ENCODE data around the gene FGF1. TPM values are rescaled to one million over a fixed set of nuclear protein-coding genes. Genes with fewer than 3 reads are reported as not detected.

The FGF1 gene
- total RNA-seq, 1 donor from 2014 or later: not detected

GRCh38 chr5:142700566-142700965 lies 14.7 kb upstream of the FGF1 start:
- Histone ChIP-seq H3K27me3 (no peaks in the 10 kb centered on the region), H3K9ac (no peak overlapping the region), H3K4me3 (no peak overlapping the region), H3K27ac (no peak overlapping the region), H2AFZ (replicated peaks) (no peak overlapping the region), H3F3A (ENCODE audit: low read depth) (peaks cover 4% of the 10 kb centered on the region), H3K79me2 (ENCODE audit: low read depth) (no peaks in the 10 kb centered on the region), H3K4me1 (peaks cover 9% of the 10 kb centered on the region), H3K4me2 (no peak overlapping the region), H3K36me3 (peaks cover 6% of the 10 kb centered on the region), H4K20me1 (ENCODE audit: low read depth) (no peaks in the 10 kb centered on the region), H3K9me3 (ENCODE audit: low read depth) (no peaks in the 10 kb centered on the region)
- H3K9me3 Mint-ChIP-seq: no peaks in the 10 kb centered on the region
- no peaks in the 10 kb centered on the region for H3K27me3 Mint-ChIP-seq (ENCODE audit: insufficient read depth, low read depth)
- TF ChIP-seq CTCF (IDR thresholded peaks at IDR 0.05): no peak
- TF ChIP-seq EZH2 (IDR thresholded peaks at IDR 0.05): no peak
- TF ChIP-seq EZH2phosphoT487 (IDR thresholded peaks at IDR 0.05): no peak
- H3K36me3 Mint-ChIP-seq: no peaks in the 10 kb centered on the region
- DNase-seq (ENCODE audit: low spot score): no peak
- peaks cover 6% of the 10 kb centered on the region for H3K4me1 Mint-ChIP-seq
- no peak overlapping the region for H3K27ac Mint-ChIP-seq
- no peak overlapping the region for H3K4me3 Mint-ChIP-seq

GRCh38 chr5:142699184-142699720 lies 13.4 kb upstream of the FGF1 start:
- no peaks in the 10 kb centered on the region for H3K9me3 Mint-ChIP-seq
- no peak overlapping the region for H3K4me3 Mint-ChIP-seq

GRCh38 chr5:142698447-142699183 lies 12.7 kb upstream of the FGF1 start:
- no peak overlapping the region for H3K4me3 Mint-ChIP-seq
- Histone ChIP-seq H3K27ac (no peak overlapping the region), H3K79me2 (ENCODE audit: low read depth) (no peaks in the 10 kb centered on the region), H3K4me3 (no peak overlapping the region), H4K20me1 (ENCODE audit: low read depth) (no peaks in the 10 kb centered on the region), H3K9me3 (ENCODE audit: low read depth) (no peaks in the 10 kb centered on the region), H3K4me1 (peaks cover 9% of the 10 kb centered on the region), H2AFZ (replicated peaks) (peak overlapping the region; percentile 89), H3K4me2 (no peak overlapping the region), H3K9ac (no peak overlapping the region), H3K27me3 (no peaks in the 10 kb centered on the region), H3F3A (ENCODE audit: low read depth) (peaks cover 4% of the 10 kb centered on the region), H3K36me3 (no peaks in the 10 kb centered on the region)
- no peaks in the 10 kb centered on the region for H3K9me3 Mint-ChIP-seq
- peaks cover 3% of the 10 kb centered on the region for H3K27me3 Mint-ChIP-seq (ENCODE audit: insufficient read depth, low read depth)
- no peaks in the 10 kb centered on the region for H3K36me3 Mint-ChIP-seq
- DNase-seq (ENCODE audit: low spot score): no peak
- H3K4me1 Mint-ChIP-seq: peaks cover 6% of the 10 kb centered on the region
- H3K27ac Mint-ChIP-seq: no peak overlapping the region
- no peak for TF ChIP-seq EZH2phosphoT487 (IDR thresholded peaks at IDR 0.05)
- no peak for TF ChIP-seq EZH2 (IDR thresholded peaks at IDR 0.05)
- no peak for TF ChIP-seq CTCF (IDR thresholded peaks at IDR 0.05)

More at GRCh38 chr5:142699184-142699720, 13.4 kb upstream of the FGF1 start:
- Histone ChIP-seq H3K9me3 (ENCODE audit: low read depth) (no peaks in the 10 kb centered on the region), H3K4me3 (no peak overlapping the region), H3F3A (ENCODE audit: low read depth) (peaks cover 4% of the 10 kb centered on the region), H2AFZ (replicated peaks) (peak overlapping the region; percentile 89), H3K4me2 (no peak overlapping the region), H3K27me3 (no peaks in the 10 kb centered on the region), H3K36me3 (peaks cover 3% of the 10 kb centered on the region), H3K27ac (no peak overlapping the region), H3K4me1 (peaks cover 9% of the 10 kb centered on the region), H3K9ac (no peak overlapping the region), H4K20me1 (ENCODE audit: low read depth) (no peaks in the 10 kb centered on the region), H3K79me2 (ENCODE audit: low read depth) (no peaks in the 10 kb centered on the region)
- Mint-ChIP-seq H3K27ac (no peak overlapping the region), H3K36me3 (no peaks in the 10 kb centered on the region), H3K4me1 (peaks cover 6% of the 10 kb centered on the region), H3K27me3 (ENCODE audit: insufficient read depth, low read depth) (peaks cover 3% of the 10 kb centered on the region)
- DNase-seq (ENCODE audit: low spot score): peak; percentile 87
- TF ChIP-seq EZH2phosphoT487 (IDR thresholded peaks at IDR 0.05): no peak
- no peak for TF ChIP-seq EZH2 (IDR thresholded peaks at IDR 0.05)
- peak; percentile 97 for TF ChIP-seq CTCF (IDR thresholded peaks at IDR 0.05)
